Trophoblast cell (in vitro differentiated cells and primary cell): ENCODE data around the gene TMEM80.

ENCODE experiments used
- DNase-seq, 2 donors: peaks; one replicate each; pipeline ENCODE4 v3.0.0-alpha.2; 2016
- H2AFZ ChIP-seq: 2 replicates; pipeline ENCODE4 v1.6.1; 2013; ENCODE audit warnings: low read length, moderate library complexity, mild to moderate bottlenecking; ENCODE audit not compliant: insufficient read depth, poor library complexity
- H2AK5ac ChIP-seq: 2 replicates; pipeline ENCODE4 v1.6.1; 2013; ENCODE audit warnings: mild to moderate bottlenecking, low read length
- H2BK120ac ChIP-seq: 2 replicates; pipeline ENCODE4 v1.6.1; 2013; ENCODE audit warnings: low read length, mild to moderate bottlenecking, moderate library complexity; ENCODE audit not compliant: insufficient read depth, poor library complexity
- H2BK12ac ChIP-seq: 2 replicates; pipeline ENCODE4 v1.6.1; 2013; ENCODE audit warnings: mild to moderate bottlenecking, low read length, moderate library complexity
- H2BK5ac ChIP-seq: 2 replicates; pipeline ENCODE4 v1.6.1; 2013; ENCODE audit warnings: low read length, low read depth, moderate library complexity, mild to moderate bottlenecking; ENCODE audit not compliant: poor library complexity
- H3K14ac ChIP-seq: 2 replicates; pipeline ENCODE4 v1.6.1; 2013; ENCODE audit warnings: mild to moderate bottlenecking, low read length
- H3K18ac ChIP-seq: 2 replicates; pipeline ENCODE4 v1.6.1; 2013; ENCODE audit warnings: mild to moderate bottlenecking, low read length
- H3K23ac ChIP-seq: 2 replicates; pipeline ENCODE4 v1.6.1; 2013; ENCODE audit warnings: low read length
- H3K27ac ChIP-seq: 2 replicates; pipeline ENCODE4 v1.5.1; 2013; ENCODE audit warnings: low read depth, mild to moderate bottlenecking, inconsistent platforms, low read length, moderate library complexity
- H3K27me3 ChIP-seq: 2 replicates; pipeline ENCODE4 v1.6.1; 2013; ENCODE audit warnings: inconsistent platforms, mild to moderate bottlenecking, low read length, moderate library complexity; ENCODE audit not compliant: insufficient read depth
- H3K36me3 ChIP-seq, 2 experiments: 1 replicate in 1 of 2; 2 replicates in 1 of 2; pipeline ENCODE4 v1.6.1; 2013; ENCODE audit warnings: low read length in 2 of 2, mild to moderate bottlenecking in 2 of 2, moderate library complexity in 1 of 2; ENCODE audit not compliant: insufficient read depth in 2 of 2, control insufficient read depth in 1 of 2
- H3K4ac ChIP-seq: 2 replicates; pipeline ENCODE4 v1.6.1; 2013; ENCODE audit warnings: low read depth, mild to moderate bottlenecking, low read length, moderate library complexity
- H3K4me1 ChIP-seq, 2 experiments: 1 replicate in 1 of 2; 2 replicates in 1 of 2; pipeline ENCODE4 v1.6.1; 2013; ENCODE audit warnings: low read length in 2 of 2, mild to moderate bottlenecking in 2 of 2, moderate library complexity in 1 of 2; ENCODE audit not compliant: insufficient read depth in 2 of 2, control insufficient read depth in 1 of 2
- H3K4me2 ChIP-seq: 2 replicates; pipeline ENCODE4 v1.6.1; 2013; ENCODE audit warnings: inconsistent platforms, mild to moderate bottlenecking, low read length, moderate library complexity
- H3K4me3 ChIP-seq: 2 replicates; pipeline ENCODE4 v1.5.1; 2013; ENCODE audit warnings: mild to moderate bottlenecking, low read depth, low read length, inconsistent platforms
- H3K79me1 ChIP-seq: one replicate; pipeline ENCODE4 v1.6.1; 2013; ENCODE audit warnings: low read length
- H3K79me2 ChIP-seq: 2 replicates; pipeline ENCODE4 v1.6.1; 2013; ENCODE audit warnings: low read length, mild to moderate bottlenecking; ENCODE audit not compliant: control insufficient read depth, insufficient read depth, poor library complexity
- H3K9ac ChIP-seq: 2 replicates; pipeline ENCODE4 v1.6.1; 2013; ENCODE audit warnings: mild to moderate bottlenecking, low read length
- H3K9me3 ChIP-seq: 2 replicates; pipeline ENCODE4 v1.6.1; 2013; ENCODE audit warnings: low read depth, mild to moderate bottlenecking, control low read depth, inconsistent platforms, low read length; ENCODE audit not compliant: insufficient read depth
- H4K12ac ChIP-seq: 2 replicates; pipeline ENCODE4 v1.6.1; 2013; ENCODE audit warnings: low read depth, mild to moderate bottlenecking, low read length, moderate library complexity
- H4K8ac ChIP-seq: 2 replicates; pipeline ENCODE4 v1.6.1; 2013; ENCODE audit warnings: low read depth, mild to moderate bottlenecking, low read length, moderate library complexity
- H4K91ac ChIP-seq: one replicate; pipeline ENCODE4 v1.6.1; 2013; ENCODE audit warnings: low read depth, mild to moderate bottlenecking, low read length, moderate library complexity
- whole genome bisulfite sequencing: extraction: QIAGEN DNeasy Blood & Tissue Kit; methylation state at CpG from one replicate; pipeline ENCODE4 v1.1.7; 2013; ENCODE audit warnings: missing lambda C conversion rate; ENCODE audit not compliant: insufficient read length, insufficient coverage; ENCODE audit errors: extremely low coverage; 5-methylcytosine and 5-hydroxymethylcytosine counted together

Gene TMEM80

DNA sequence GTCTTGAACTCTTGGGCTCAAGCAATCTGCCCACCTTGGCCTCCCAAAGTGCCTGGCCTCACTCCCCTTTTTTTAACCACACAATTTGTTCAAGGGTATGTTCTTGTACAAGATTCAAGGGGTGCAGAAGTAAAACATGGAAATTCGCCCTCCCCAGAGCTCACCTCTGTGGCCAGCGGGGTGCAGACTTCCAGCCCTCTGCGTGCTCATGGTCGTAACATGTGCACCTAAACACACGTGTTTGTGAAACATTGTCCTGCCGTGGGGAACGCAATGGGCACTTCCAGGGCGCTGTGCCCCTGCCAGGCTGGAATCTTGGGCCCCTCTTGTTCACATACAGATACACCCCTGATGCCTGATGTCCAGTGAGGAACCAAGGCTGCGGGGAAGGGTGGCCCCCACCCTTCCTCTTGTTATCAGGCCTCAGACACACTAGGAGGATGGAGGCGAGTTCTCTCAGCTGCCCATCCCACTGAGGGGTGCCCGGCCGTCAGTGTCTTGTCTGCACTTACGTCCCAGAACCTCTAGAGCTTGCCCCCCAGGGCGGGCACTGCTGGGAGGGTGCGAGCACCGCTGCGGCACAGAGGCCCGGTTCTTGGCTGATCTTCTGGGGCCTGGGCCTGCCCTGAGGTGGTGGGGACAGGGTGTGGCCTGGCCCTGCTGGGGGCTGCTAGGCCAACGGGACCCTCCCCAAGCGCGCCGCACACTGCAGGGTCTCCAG lies 6.3 kb downstream of the TMEM80 start:
- peaks cover 19% of the 10 kb centered on the region for H3K79me1 ChIP-seq
- no peak overlapping the region for H3K18ac ChIP-seq
- no peak for DNase-seq
- no peak overlapping the region for H4K8ac ChIP-seq
- WGBS: no CpG with 5 or more reads among the region's 22 CpGs
- peaks cover 13% of the 10 kb centered on the region for H3K79me2 ChIP-seq
- no peak overlapping the region for H4K12ac ChIP-seq
- no peak overlapping the region for H2AFZ ChIP-seq
- H3K14ac ChIP-seq: no peak overlapping the region
- H3K4me2 ChIP-seq: no peak overlapping the region
- no peak overlapping the region for H4K91ac ChIP-seq
- H3K9ac ChIP-seq: no peak overlapping the region
- peaks cover 27 to 30% of the 10 kb centered on the region in 2 experiments for H3K36me3 ChIP-seq
- H3K4me3 ChIP-seq: no peak overlapping the region
- no peaks in the 10 kb centered on the region for H3K9me3 ChIP-seq
- no peak overlapping the region for H3K23ac ChIP-seq
- no peak overlapping the region for H2BK5ac ChIP-seq
- H3K4ac ChIP-seq: no peak overlapping the region
- no peak overlapping the region for H2BK120ac ChIP-seq
- peaks cover 17 to 23% of the 10 kb centered on the region in 2 experiments for H3K4me1 ChIP-seq
- H2AK5ac ChIP-seq: no peak overlapping the region
- no peak overlapping the region for H2BK12ac ChIP-seq
- no peak overlapping the region for H3K27ac ChIP-seq
- H3K27me3 ChIP-seq: no peaks in the 10 kb centered on the region

DNA sequence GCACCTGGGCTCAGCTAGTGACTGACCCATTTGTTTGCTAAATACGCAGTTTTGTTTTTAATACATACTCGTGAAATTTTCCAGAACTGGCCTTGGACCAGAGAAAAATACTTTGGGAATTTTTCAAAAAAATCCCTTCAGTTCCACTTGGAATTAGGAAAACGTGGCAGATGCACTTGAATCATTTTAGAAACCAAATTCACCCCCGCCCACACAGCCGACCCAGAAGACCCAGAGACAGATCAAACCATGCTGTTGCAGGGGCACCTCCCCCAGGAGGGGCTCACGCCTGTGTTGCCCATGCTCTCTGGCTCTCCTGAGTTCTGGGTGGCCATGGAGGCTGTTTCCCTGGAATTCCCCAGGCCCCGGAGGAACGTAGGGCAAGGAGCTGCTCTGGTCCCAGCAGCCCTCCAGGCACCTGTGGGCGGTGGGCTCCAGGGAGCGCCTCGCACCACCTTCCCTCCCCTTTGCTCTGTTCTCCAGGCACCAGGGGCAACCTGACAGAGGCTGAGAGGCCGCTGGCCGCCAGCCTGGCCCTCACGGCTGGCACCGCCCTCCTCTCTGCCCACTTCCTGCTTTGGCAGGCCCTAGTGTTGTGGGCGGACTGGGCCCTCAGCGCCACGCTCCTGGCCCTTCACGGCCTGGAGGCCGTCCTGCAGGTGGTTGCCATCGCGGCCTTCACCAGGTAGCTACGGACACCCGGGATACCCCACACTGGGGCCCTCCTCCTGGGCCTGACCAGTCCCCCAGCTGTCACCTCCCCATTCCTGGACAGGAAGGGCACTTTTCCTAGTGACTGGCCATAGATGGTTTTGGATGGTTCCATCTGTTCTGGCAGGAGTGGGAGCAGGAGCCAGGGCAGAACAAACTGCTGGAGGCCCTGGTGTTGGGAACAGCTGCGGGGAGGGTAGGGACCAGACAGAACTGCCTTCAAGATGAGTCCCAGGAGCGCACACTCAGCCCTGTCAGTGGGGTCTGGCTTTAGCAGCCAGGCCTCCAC lies 7.1 kb downstream of the TMEM80 start:
- Histone ChIP-seq H2BK12ac (no peak overlapping the region), H3K9ac (no peak overlapping the region), H3K27ac (no peak overlapping the region), H3K4me1 (peaks cover 19 to 29% of the 10 kb centered on the region in 2 experiments), H4K12ac (no peak overlapping the region), H3K36me3 (peaks cover 27 to 30% of the 10 kb centered on the region in 2 experiments), H2BK5ac (no peak overlapping the region), H3K4me2 (no peak overlapping the region), H3K79me1 (peaks cover 25% of the 10 kb centered on the region), H3K9me3 (no peaks in the 10 kb centered on the region), H2AK5ac (no peak overlapping the region), H3K4ac (no peak overlapping the region), H3K23ac (no peak overlapping the region), H3K79me2 (peaks cover 19% of the 10 kb centered on the region), H3K4me3 (no peak overlapping the region), H3K14ac (no peak overlapping the region), H2BK120ac (no peak overlapping the region), H4K91ac (no peak overlapping the region), H3K27me3 (no peaks in the 10 kb centered on the region), H2AFZ (no peak overlapping the region), H3K18ac (no peak overlapping the region), H4K8ac (no peak overlapping the region)
- WGBS: no CpG with 5 or more reads among the region's 26 CpGs
- DNase-seq: no peak

GRCh38 chr11:703506-703905 lies 7.9 kb downstream of the TMEM80 start:
- no CpG with 5 or more reads among the region's 9 CpGs for WGBS

DNA sequence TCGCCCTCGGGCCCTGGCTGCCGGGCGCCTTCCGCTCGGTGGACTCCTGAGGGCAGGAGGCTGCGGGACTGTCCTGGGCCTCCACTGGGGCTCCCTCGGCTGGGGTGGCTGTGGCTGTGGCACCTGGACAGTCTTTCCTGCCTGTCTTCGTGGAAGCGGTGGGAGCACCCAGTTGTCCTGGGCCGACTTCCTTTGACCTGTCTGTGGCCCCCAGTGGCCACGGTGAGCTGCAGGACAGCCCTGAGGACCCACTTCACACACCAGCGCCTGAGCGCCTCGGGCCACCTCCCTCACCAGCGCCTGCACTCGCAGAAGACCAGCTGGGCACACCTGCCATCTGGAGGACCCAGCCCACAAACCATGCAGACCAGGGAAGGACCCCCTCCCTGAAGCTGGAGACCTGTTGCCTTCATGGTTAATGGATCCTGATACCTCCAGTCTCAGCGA lies 8.6 kb downstream of the TMEM80 start:
- Histone ChIP-seq H2BK120ac (no peak overlapping the region), H3K79me2 (peaks cover 25% of the 10 kb centered on the region), H4K91ac (no peak overlapping the region), H3K4me3 (peak overlapping the region; percentile 10), H2BK12ac (no peak overlapping the region), H2AFZ (no peak overlapping the region), H2BK5ac (no peak overlapping the region), H3K23ac (no peak overlapping the region), H4K8ac (no peak overlapping the region), H3K4ac (no peak overlapping the region), H4K12ac (peak overlapping the region; percentile 6), H3K27me3 (no peaks in the 10 kb centered on the region), H3K14ac (no peak overlapping the region), H3K36me3 (peaks cover 27 to 33% of the 10 kb centered on the region in 2 experiments), H3K9ac (no peak overlapping the region), H3K4me1 (peaks cover 28 to 38% of the 10 kb centered on the region in 2 experiments), H2AK5ac (no peak overlapping the region), H3K18ac (no peak overlapping the region), H3K9me3 (no peaks in the 10 kb centered on the region), H3K79me1 (peaks cover 33% of the 10 kb centered on the region), H3K27ac (no peak overlapping the region), H3K4me2 (no peak overlapping the region)
- no peak for DNase-seq
- no CpG with 5 or more reads among the region's 18 CpGs for WGBS

More at GRCh38 chr11:703506-703905, 7.9 kb downstream of the TMEM80 start:
- Histone ChIP-seq H3K9me3 (no peaks in the 10 kb centered on the region), H3K79me1 (peaks cover 31% of the 10 kb centered on the region), H3K9ac (no peak overlapping the region), H4K12ac (no peak overlapping the region), H2BK12ac (no peak overlapping the region), H2BK120ac (no peak overlapping the region), H3K4me1 (peaks cover 24 to 33% of the 10 kb centered on the region in 2 experiments), H3K4ac (no peak overlapping the region), H4K8ac (no peak overlapping the region), H2AK5ac (no peak overlapping the region), H3K4me2 (no peak overlapping the region), H3K36me3 (peaks cover 27 to 34% of the 10 kb centered on the region in 2 experiments), H3K23ac (no peak overlapping the region), H4K91ac (no peak overlapping the region), H3K18ac (no peak overlapping the region), H3K79me2 (peaks cover 24% of the 10 kb centered on the region), H3K27ac (no peak overlapping the region), H2AFZ (no peak overlapping the region), H2BK5ac (no peak overlapping the region), H3K14ac (no peak overlapping the region), H3K27me3 (no peaks in the 10 kb centered on the region), H3K4me3 (no peak overlapping the region)
- no peak for DNase-seq
